NOMO-1 (cell line): Measurements from ENCODE around the gene PNMA8A.

Source experiments
- DNase-seq, 2 experiments: peaks; one replicate each; lab custom pipeline; 2025; ENCODE audit not compliant: unreplicated experiment in 2 of 2; lab: John Stamatoyannopoulos, UW

PNMA8A gene

DNA sequence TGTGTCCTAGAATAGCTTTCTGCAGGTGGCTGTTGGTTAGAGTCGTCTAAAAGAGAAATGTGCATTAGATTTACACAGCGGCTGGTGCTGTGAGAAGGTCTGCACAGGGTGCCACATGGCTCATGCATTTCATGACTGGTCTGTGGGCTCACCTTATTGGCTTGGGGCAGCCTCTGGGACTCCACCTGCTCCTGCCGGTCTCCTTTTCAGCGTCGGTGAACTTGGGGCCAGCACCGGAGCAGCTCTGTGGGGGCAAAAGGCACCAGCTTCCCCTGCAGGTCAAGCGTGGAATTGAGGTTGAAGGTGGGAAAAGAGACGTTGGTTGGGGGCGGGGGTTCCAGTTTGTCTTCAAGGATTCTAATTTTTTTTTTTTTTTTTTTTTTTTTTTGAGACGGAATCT lies 39.5 kb downstream of the PNMA8A start:
- DNase-seq: no peak

GRCh38 chr19:46429999-46430398 lies 41.4 kb downstream of the PNMA8A start:
- DNase-seq: no peak

DNA sequence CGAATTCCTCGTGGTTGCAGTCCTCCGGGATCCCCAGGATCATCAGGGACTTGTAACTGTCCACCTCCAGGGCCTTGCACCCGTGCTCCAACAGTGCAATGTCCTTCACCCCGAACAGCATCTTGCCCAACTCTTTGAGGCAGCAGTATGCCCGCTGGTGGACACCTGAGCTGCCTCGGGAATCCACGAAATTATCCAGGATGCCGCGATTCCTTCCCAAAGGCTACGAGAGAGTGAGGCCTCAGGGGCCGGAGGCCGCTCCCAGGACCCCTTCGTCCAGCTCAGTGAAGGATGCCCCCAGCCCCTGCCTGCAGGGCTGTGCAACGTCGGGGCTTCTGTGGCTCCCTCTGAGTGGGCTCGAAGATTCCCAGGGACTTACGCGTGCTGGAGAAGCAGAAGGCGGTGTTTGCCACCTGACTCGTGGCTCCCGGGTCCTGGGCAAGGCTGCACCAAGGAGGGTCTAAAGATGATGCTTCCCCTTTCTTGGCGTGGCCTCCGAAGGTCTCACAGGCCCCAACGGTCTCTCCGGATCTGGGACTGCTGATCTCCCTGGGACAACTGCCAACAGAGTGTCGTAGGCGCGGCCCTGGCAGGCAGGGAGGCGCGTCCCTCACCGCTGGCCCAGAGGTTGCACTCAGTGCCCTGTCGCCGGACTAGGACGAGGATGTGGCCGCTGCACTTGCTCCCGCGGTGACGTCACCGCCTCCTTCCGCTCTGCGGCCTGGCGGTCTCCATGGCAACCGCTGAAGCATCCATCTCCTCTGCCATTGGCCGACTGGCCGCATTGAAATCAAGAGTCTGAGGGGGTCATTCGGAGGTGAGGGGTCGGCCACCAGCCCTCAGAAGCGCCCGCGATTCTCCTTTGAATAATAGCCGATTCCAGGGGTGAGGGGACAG lies 42.9 kb downstream of the PNMA8A start, which contains the start of gene PNMA8C:
PNMA8C (minus strand) TSS at position 698 of the 897 bp plus-strand sequence; CDS start at position 121, 577 bp downstream.
- DNase-seq: peak in 1 of 2 experiments; percentile 13

GRCh38 chr19:46427518-46428045 lies 43.8 kb downstream of the PNMA8A start:
- no peak for DNase-seq

DNA sequence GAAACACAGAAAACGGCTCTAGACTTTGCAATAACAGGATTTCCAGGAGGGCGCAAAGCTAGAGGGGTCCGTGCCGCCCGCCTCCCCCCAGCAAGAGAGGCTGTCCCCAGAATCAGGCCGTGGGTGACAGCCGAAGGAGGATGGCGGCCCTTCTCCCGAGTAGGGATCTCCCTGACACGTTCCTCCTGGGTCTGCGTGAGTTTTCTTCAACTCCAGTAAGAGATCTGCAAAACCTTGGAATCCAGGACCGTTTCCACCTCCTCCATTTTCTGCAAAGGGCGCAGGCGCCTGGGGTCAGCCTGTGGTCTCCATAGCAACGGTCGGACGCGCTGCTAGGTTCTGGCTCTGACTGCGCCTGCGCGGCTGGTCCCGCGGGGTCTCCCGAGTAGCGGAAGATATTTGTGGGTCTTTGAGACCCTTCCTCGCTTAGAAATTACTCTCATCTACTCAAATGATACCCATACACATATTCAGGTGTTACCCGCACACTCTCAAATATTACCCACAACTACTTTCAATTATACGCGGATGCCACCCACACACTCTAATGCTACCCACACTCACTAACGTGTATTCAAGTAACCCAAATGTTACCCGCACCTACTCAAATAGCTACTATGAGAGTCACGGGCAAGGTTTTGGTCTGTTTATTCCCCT lies 44.7 kb downstream of the PNMA8A start:
- DNase-seq: no peak

- no peak for DNase-seq
Observed at GRCh38 chr19:46426035-46426505, 45.3 kb downstream of the PNMA8A start.

DNA sequence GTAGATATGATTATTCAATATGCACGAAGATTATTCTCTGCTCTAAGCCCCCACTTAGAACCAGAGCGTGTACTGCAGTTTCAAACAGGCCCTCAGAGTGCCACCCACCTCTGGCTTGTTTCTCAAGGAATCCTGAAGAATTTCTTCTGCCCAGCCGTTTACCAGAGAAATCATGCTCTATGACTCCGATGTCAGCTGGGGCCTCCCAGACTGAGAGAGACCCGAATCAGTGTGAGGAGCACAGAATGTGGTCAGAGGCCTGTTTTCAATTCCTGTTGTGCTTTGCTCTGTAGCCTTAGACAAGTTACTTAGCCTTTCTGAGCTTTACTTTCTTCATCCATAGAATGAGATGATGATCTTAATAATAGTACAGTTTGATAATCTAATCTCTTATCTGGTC lies 48.2 kb downstream of the PNMA8A start:
- no peak for DNase-seq

DNA sequence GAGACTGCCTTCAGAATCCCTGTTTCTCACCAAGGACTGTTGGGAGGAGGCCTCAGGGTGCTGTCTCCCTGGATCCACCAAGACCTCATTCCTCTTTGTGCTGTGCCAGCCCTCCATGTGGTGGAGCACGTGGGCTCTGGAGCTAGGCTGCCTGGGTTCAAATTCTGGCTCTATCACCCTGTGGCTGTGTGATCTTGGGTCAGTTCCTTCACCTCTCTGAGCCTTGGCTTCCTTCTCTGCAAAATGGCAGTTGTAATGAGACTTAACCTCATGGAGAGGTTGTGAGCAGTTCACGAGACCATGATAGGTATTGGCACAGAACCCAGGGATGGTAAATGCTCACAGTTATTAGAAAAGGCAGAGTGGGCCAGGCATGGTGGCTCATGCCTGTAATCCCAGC lies 49.0 kb downstream of the PNMA8A start:
- DNase-seq: no peak

GRCh38 chr19:46420056-46420455 lies 51.3 kb downstream of the PNMA8A start:
- no peak for DNase-seq
